22Rv1 (cell line): ENCODE data around the gene BAZ2A.

ENCODE experiments used
- CTCF ChIP-seq: fragments of 450-650 bp; IDR thresholded peaks from 2 replicates; pipeline ENCODE4 v1.5.1; 2017; ENCODE audit warnings: mild to moderate bottlenecking
- ZFX ChIP-seq: fragments of 450-650 bp; IDR thresholded peaks from 2 replicates; pipeline ENCODE4 v1.6.1; 2017; ENCODE audit warnings: antibody characterized with exemption, borderline replicate concordance

- no peak for TF ChIP-seq CTCF
- TF ChIP-seq ZFX: no peak
These were observed 51.1 kb downstream of the BAZ2A start for GRCh38 chr12:56578983-56579546.
